ENCODE measurements around the gene PLA2R1. TPM values are rescaled to one million over a fixed set of nuclear protein-coding genes. Genes with fewer than 3 reads are reported as not detected.

Gene PLA2R1
- total RNA-seq, 2 donors from 2014 or later, result 3.2 to 4.2 TPM

DNA sequence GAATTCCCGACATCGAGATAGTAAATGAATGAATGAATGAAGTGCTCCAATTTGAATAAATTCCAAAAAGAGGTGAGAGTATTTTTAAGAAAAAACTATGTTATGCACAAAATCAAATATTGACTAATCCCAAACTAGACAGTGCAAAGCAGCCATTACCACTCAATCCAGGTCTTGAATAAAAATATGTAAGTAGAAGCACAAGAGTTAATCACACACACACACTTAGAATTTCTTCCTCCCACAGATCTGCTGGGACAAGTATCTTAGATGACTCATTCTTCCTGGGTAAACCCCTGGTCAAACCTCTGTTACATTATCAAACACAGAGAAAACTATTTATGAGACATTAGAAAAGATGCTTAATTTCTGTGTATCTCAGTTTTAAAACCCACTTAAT is 102.0 kb downstream of the PLA2R1 start:
- ATAC-seq (peak in 1 of 2 donors; percentile 88), DNase-seq (no peak)
- intact Hi-C loops (cut with DNase I), result no loop called here

DNA sequence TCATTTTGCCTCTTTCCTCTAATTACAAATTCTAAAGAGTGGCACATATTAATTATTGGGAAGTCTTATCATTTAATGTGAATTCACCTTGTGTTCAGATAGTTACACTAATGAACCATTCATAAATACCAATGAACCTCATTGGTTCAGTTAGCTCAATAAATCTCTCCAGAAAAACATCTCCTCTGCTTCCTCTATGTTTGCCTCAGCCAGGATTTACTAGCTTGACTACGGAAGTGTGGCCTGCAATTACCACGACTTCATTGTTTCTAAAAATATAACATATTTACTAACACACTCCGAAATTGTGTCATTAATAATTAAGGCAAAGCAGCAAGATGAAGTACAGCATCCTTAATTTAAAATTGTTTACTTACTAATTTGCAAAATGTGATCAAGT is 103.3 kb downstream of the PLA2R1 start:
- no peak for DNase-seq
- ATAC-seq, result no peak
- intact Hi-C loops (cut with DNase I), result no loop called here

- intact Hi-C loops (cut with DNase I), result no loop called here
- DNase-seq, result no peak
- no peak for ATAC-seq
Observed at GRCh38 chr2:159953136-159953823, 109.1 kb downstream of the PLA2R1 start.

GRCh38 chr2:159946326-159946999 is 116.0 kb downstream of the PLA2R1 start:
- ATAC-seq (peak in 1 of 2 donors; percentile 82), DNase-seq (no peak)
- intact Hi-C loops (cut with DNase I), result no loop called here

DNA sequence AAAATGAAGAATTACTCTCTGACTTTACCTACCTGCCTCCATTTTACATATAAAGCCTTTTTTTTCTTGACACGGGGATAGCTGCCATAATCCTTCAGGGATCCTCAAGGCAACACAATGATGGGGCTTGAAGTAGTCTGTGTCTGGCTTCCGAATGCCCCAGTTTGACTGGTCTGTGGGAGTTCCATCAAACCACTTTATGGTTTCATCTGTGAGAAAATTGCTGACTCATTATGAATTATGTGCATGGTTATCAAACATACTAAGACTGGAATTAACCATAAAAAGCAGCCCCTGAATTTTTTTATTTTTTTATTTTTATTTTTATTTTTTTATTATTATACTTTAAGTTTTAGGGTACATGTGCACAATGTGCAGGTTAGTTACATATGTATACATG is 117.5 kb downstream of the PLA2R1 start:
- DNase-seq (no peak), ATAC-seq (no peak)
- intact Hi-C loops (cut with DNase I), result no loop called here

GRCh38 chr2:159942146-159942545 is 120.3 kb downstream of the PLA2R1 start:
- no peak for DNase-seq
- intact Hi-C loops (cut with DNase I), result no loop called here
- no peak for ATAC-seq

GRCh38 chr2:159941729-159942128 is 120.7 kb downstream of the PLA2R1 start:
- ATAC-seq (no peak), DNase-seq (no peak)
- intact Hi-C loops (cut with DNase I), result no loop called here

DNA sequence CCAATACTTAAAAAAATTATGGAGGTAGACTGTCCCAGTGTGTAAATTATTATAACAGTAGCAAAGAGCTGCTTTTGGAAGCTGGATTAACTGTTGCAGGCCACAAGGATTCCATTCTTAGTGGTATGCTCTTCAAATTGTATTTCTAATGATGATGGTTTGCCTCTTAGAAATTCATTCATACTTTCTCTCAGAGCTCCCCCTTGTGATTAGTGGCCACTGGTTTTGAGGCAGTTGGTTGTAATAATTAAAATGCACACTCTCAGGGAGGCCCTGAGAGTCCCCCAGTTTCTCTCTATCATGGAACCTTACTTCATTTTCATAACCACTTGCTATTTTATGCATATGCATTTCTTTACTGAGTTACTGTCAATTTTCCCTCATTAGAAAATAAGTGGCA is 122.5 kb downstream of the PLA2R1 start:
- DNase-seq (no peak), ATAC-seq (no peak)
- intact Hi-C loops (cut with DNase I), result no loop called here

DNA sequence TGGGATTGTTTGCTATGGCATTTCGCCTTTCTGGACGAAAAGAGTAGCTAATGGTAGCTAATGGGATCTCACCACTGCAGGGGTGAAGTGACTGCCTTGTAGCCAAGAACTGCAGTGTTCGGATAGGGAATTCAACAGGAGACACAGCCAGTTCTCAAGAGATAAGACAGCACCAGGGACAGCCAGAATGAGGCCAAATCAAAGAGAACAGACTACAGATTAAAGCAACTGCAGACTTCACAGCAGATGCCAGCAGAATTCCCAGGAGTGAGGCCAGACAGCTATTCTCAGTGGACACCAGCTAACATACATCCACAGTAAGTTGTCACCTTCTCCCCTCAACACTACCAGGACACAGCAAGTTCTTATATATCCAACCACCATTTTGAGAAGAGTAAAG is 124.0 kb downstream of the PLA2R1 start:
- no peak for DNase-seq
- ATAC-seq, result peak; percentile 78 to 83
- intact Hi-C loops (cut with DNase I), result no loop called here

GRCh38 chr2:159936471-159936870 is 125.9 kb downstream of the PLA2R1 start:
- no peak for ATAC-seq
- intact Hi-C loops (cut with DNase I), result no loop called here
- no peak for DNase-seq

- intact Hi-C loops (cut with DNase I), result no loop called here
- DNase-seq (no peak), ATAC-seq (peak in 1 of 2 donors; percentile 30)
Observed at GRCh38 chr2:159933727-159934049, 128.7 kb downstream of the PLA2R1 start.

DNA sequence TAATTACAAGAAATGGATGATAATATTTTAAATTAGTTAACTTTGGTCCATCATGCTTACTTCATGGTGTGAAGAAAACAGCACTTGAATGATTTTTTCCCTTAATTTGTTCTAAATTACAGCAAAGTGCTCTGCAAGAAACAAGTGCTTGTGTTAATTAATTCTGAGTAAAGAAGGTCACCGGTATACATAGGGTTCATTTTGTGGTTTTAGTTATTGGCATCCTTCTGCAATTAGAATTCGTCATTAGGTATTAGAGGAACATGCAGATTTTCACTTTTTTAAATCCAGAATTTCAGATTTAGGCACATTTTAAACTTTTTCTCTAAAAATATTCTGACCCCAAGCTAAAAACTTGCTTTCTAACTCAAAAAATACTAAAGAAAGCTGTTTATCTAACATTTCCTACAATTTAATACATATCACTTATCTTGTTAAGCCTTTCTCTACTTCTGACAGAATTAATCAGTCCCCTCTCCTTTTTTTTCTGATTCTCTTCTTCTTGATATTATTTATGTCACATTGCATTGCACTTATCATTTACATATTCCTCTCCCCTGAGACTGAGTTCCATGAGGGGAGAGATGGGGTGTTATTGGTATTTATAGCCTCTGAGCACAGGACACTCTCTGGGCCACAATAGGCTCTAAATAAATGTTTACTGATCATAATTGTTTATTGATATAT is 129.2 kb downstream of the PLA2R1 start:
- intact Hi-C loops (cut with DNase I), result no loop called here
- DNase-seq (no peak), ATAC-seq (no peak)

- intact Hi-C loops (cut with DNase I), result no loop called here
- ATAC-seq (no peak), DNase-seq (no peak)
Observed at GRCh38 chr2:159926695-159927094, 135.7 kb downstream of the PLA2R1 start.

GRCh38 chr2:159925975-159926374 is 136.4 kb downstream of the PLA2R1 start:
- intact Hi-C loops (cut with DNase I), result no loop called here
- ATAC-seq, result no peak
- no peak for DNase-seq

DNA sequence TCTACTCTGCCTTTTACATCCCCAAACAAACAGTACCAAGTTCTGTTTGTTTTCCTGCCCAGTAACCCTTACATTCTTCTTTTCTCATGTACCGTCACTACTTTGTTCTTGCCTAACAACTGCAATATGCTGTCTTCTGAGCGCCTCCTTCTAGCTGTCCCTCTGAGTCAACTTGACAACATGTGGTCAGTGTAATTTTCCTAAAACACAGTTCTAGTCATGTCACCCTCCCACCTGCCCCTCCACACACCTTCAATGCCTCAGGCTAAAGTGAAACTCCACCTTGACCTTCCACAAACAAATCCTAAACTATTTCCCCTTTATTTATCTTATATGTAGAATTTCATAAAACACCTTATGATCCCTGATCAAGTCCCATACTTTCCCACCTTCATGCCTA is 139.9 kb downstream of the PLA2R1 start:
- intact Hi-C loops (cut with DNase I), result no loop called here
- DNase-seq (no peak), ATAC-seq (no peak)

DNA sequence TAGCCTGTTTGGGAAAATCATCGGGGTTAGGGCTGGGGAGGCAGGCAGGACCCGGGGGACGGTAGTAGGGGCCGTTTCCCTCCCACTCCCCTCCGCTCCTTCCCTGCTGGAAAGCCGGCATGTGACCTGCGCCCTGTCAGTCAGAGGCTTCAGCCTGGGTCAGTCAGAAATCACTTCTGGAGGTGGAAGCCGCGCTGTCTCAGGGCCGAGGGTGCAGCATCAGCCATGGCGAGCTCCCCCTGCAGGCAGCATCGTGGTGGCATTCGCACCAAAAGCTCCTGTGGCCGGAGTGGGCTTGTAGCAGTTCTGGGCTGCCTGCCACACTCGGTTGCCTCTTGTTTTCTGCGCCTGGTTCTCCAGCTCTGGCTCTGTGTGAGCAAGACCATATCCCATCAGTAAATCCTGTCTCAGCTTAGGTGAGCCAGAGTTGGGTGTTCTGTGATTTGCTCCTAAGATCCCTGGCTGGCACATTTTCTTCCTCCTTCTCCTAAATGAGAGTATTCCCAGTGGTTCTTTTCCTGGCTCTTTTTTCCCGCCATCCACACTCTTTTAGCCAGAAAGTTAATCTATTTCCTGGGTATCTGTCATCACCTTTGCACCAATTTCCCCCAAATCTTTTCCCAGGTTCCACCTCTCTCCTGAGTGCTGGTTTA is 140.5 kb downstream of the PLA2R1 start:
- DNase-seq (peak; percentile 78), ATAC-seq (peak; percentile 77 to 91)
- intact Hi-C loops (cut with DNase I), result no loop called here

DNA sequence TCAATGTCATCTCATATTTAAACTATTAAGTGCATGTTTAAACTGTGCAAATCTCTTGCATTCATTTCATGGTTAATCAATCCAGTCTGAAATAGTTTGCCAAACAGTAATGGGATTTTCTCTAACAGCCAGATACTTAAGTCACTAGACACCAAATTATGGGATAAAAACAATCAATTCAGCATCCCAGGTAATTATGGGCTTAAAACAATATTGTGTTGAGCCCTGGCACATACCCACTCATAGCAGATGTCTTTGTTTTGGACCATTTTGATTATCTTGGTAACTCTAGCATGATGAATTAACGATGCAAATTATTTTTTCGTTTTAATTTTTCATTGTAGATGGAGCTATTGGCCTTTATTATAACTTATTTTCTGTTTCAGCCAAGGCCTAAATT is 145.9 kb downstream of the PLA2R1 start:
- ATAC-seq, result no peak
- intact Hi-C loops (cut with DNase I), result no loop called here

DNA sequence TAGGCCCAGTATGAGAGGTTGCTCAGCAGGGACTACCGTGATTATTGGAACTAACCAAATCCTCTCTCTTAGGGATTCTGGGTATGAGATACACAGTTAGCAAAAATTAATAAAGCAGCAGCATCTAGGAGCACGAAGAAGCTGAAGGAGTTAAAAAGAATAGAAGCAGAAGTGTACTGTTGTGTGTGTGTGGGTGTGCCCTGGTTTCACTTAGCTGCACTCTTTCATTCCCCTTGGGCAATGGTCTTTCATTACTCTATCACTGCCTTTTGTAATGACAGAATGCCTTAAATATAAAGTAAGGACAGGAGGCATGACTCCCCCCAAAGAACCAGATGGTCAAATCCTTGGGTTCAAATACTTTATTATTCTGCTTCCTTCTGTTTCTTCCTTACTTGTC is 148.5 kb downstream of the PLA2R1 start:
- ATAC-seq (no peak), DNase-seq (no peak)
- intact Hi-C loops (cut with DNase I), result no loop called here

More for the DNA sequence above, 145.9 kb downstream of the PLA2R1 start:
- no peak for DNase-seq

- ATAC-seq (no peak), DNase-seq (no peak)
- intact Hi-C loops (cut with DNase I), result no loop called here
Observed at GRCh38 chr2:159912580-159912979, 149.8 kb downstream of the PLA2R1 start.

DNA sequence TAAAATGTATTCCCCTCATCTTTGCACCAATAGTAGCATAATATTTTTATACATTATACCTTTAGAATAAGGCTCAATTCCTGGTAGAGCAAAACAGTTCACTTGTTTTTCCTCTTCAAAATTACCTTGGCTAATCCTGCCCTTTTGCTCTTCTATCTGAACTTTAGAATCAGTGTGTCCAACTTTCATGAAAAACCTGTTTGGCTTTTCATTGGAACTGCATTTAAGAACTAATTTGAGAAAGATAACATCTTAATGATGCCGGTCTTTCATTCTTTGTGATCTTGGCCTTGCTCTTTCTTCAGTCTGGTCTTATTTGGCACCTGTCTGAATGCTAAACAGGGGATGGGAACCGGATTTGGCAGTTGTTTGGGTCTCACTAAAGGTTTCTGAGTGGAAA is 151.5 kb downstream of the PLA2R1 start:
- no peak for ATAC-seq
- intact Hi-C loops (cut with DNase I), result no loop called here
- no peak for DNase-seq
